GOT3 (cell line): ENCODE data around the gene ZNF3.

Source experiments
- DNase-seq: peaks from one replicate; lab custom pipeline; 2025; ENCODE audit warnings: mixed read lengths; lab: John Stamatoyannopoulos, UW

The ZNF3 gene

DNA sequence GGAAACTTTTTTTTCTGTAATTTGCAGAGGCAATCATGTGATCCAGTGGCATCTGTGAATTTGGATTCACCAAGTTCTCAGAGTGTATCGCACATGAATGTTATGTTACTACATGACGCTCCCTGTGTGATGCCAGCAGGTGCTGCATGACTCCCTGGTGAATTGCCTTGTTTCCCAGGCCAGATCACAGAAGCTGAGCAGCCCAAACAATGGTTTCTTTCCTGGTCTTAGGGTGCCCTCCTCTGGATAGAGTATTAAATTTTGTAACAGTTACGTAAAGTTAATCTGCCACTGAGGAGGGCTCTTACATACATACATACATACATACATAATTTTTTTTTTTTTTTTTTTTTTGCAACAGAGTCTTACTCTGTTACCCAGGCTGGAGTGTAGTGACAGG is 28.3 kb downstream of the ZNF3 start:
- DNase-seq = no peak

- no peak for DNase-seq
Measured at GRCh38 chr7:100051611-100052010, 29.9 kb downstream of the ZNF3 start.

DNA sequence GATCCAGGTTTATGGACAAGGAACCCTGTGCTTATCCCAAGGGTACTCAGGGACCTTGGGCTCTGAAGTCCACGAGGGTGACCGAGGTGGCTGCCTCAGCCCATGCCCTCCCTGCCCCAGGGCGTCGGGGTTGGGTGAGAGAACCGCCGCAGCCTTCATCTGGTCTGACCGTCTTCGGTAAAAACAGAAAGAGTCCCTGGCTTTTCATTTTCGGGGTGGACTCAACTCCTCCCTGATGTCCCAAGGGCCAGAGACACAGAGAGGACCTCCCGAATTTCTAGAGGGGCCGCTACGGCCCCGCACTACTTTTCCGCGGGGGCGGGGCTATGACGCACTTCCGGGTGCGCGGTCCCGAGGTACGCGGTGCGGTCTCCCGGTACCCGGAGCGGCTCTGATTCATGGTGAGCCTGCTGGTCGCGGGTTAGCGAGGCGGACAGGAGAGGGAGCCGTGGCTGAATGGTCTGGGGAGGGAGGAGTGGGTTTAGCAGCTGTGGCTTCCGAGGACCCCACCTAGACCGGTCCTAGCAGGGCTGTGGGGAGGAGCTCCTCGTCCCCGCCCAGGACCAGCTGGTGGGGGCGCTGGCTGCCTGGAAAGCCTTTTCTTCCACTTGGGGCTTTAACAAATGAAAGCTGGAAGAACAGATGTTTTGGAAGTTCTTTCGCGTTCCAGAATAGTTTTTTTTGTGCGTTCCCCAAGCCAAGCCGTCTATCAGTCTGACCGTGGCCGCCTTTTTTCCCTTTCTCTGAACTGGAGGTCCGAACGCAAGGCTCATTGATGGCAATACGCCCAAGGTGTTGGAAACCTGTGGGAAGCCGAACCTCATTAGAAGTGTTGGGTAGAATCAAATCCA is 31.9 kb downstream of the ZNF3 start, which contains the start of gene ZSCAN21:
Gene ZSCAN21 (plus strand): TSS at position 334 of the 851 bp plus-strand sequence. CDS start 7,233 bp downstream, outside the sequence.
- peak; percentile 31 for DNase-seq

DNA sequence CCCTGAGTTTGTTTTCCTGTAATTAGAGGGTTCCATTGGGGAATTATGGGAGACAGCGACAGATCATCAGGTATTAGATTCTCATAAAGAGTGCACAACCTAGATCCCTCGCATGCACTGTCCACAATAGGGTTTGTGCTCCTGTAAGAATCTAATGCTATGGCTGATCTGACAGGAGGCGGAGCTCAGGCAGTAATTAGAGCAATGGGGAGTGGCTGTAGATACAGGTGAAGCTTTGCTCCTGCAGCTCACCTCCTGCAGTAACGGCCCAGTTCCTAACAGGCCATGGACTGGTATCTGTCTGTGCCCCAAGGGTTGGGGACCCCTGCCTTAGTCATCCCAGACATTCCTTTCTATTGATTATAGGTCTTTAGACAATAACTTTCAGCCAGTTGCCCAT is 32.8 kb downstream of the ZNF3 start:
- DNase-seq = no peak

GRCh38 chr7:100044718-100045117 is 36.8 kb downstream of the ZNF3 start:
- DNase-seq = no peak

DNA sequence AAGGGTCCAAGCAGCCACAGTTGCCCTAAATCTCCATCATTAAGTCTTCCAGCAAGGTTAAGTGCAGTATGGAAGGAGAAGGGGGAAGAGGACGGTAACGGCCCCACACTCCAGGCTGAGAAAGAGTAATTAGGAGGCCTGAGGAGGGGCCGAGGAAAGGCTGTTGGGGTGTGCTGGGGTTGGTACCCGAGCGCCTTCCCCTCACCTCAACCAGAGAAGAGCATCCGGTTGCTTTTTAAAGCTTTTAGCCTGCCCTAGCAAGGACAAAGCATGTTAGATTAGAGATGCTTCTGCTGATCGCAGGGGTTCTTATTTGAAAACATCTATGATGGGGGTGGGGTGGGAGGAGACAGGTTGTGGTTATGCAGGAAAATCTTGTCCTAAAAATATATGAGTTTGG is 40.9 kb downstream of the ZNF3 start:
- DNase-seq = no peak

GRCh38 chr7:100038326-100038725 is 43.2 kb downstream of the ZNF3 start:
- DNase-seq = no peak

DNA sequence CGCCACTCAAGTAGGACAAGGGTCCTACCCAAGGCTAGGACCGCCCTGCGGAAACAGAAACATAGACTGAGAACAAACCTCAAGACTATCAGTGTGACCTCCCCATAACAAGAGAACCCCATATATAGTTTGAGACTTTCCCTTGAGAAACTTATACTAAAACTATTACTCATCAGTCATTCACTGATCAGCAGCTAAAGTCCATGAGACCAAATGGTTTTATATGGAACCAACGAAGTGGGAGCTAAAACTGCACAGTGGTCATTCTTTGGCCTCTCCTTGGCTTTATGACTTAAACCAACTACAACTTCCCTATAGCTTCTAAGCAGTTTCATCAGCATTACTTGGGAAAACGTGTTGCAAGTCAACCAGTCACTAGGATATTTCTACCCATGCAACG is 45.6 kb downstream of the ZNF3 start:
- no peak for DNase-seq

GRCh38 chr7:100034871-100035510 is 46.5 kb downstream of the ZNF3 start:
- DNase-seq = no peak

GRCh38 chr7:100033526-100033925 is 48.0 kb downstream of the ZNF3 start:
- DNase-seq = no peak

GRCh38 chr7:100029596-100029995 is 51.9 kb downstream of the ZNF3 start:
- no peak for DNase-seq

DNA sequence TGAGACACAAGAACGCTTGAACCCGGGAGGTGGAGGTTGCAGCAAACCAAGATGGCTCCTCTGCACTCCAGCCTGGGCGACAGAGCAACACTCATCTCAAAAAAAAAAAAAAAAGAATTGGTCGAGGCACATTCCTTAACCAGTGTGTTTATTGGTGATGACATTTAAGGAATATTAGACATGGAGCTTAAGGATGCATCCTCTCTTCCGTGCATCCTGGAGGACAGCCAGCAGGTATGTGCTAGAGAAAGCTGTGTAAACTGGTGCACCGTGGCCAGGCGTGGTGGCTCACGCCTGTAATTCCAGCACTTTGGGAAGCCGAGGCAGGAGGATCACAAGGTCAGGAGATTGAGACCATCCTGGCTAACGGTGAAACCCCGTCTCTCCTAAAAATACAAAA is 54.3 kb downstream of the ZNF3 start:
- no peak for DNase-seq

- DNase-seq = no peak
Measured at GRCh38 chr7:100024020-100024619, 57.4 kb downstream of the ZNF3 start.

- no peak for DNase-seq
Measured at GRCh38 chr7:100023526-100023925, 58.0 kb downstream of the ZNF3 start.

GRCh38 chr7:100022621-100023020 is 58.9 kb downstream of the ZNF3 start:
- no peak for DNase-seq

DNA sequence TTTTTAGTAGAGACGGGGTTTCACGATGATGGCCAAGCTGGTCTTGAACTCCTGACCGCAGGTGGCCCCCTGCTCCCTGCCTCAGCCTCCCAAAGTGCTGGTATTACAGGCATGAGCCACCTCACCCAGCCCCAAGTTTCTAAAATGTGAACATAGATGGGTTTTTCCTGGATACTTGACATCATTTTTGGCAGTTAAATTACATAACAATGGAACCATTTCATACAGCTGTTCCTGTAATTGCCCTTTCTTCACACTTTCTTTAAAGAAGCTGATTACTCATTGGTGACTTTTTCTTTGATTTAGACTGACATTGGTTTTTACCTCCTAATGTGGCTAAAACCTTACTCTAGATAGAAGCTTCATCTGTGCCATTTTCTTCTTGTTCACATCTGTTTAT is 60.2 kb downstream of the ZNF3 start:
- DNase-seq = no peak
